ENCODE results near the gene DDX3Y.

Gene DDX3Y
- 1,251 reads per million, percentile 99 among the genes with 10 or more reads in this experiment for total RNA-seq

- DNase-seq: no peak
These were observed at the start of gene DDX3Y for GRCh38 chrY:12904618-12905516. Gene DDX3Y (plus strand): TSS chrY:12904868. CDS start chrY:12904937, 69 bp downstream.

DNA sequence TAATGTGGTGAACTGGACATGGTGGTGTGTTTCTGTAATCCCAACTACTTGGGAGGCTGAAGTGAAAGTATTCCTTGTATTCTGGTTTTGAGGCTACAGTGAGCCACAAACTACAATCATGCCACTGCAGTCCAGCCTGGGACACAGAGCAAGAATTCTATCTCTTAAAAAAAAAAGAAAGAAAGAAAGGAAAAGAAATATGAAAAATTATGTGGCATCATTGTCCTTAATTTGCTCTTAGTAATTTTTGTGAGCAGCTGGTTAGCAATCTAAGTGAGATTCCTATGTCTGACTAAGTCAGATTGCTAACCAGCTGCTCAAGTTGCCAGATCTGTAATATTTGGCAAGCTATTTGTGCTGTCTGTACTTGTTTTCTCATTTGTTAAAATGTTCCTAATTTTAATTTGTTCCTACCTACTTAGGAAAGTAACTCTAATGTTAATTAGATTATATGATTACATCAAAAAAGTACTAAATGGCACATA, 48.8 kb upstream of the DDX3Y start:
- no peak for DNase-seq

- DNase-seq: no peak
These were observed 36.7 kb upstream of the DDX3Y start for GRCh38 chrY:12867960-12868359.

DNA sequence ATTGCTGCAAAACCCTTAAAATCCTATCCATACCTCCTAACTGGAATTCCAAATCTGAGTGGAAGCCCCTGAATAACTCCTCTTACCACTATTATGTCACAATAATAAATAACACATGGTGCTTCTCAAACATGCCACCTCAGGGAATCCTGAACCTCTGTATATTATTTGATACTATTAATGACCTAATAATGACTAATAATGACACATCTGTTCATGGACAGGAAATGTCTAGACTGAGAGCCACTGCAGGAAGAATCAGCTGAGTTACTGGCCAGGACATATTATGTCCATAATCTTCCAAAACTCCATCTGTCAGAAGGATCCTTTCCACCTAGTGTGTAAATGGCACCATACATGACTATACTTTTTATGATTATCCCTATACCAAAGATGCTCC, 7.7 kb upstream of the DDX3Y start:
- DNase-seq: no peak

GRCh38 chrY:12898604-12899003, 6.1 kb upstream of the DDX3Y start:
- DNase-seq: no peak

DNA sequence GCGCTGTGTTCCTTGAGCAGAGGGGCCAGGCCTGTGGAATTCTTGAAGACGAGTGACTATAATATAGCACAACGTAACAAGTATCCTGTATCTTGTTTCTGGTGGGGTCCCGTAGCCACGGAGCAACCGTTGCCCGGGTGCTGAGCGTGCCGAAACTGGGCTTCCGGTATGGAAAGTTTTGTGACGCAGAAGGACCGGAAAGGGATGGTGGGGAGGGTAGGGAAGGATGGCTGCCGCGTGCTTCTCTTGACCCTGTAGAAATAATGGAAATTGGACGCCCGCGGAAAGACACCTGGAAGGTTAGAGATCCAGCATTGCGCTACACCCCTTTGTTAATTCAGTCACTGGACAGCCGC, 827 bp downstream of the DDX3Y start:
- no peak for DNase-seq

- no peak for DNase-seq
These were observed 1.2 kb downstream of the DDX3Y start for GRCh38 chrY:12905895-12906294.

GRCh38 chrY:12913541-12913940, 8.9 kb downstream of the DDX3Y start:
- DNase-seq: no peak

GRCh38 chrY:12928043-12928442, 23.4 kb downstream of the DDX3Y start:
- DNase-seq: no peak

- no peak for DNase-seq
These were observed 37.3 kb downstream of the DDX3Y start for GRCh38 chrY:12941725-12942687.
